NCI-H146 treated with DMSO at 0.1 percent for 48 hours (cell line): ENCODE data around the gene PRKAG2.

ENCODE experiments used
- DNase-seq: peaks from one replicate; lab custom pipeline; 2025; ENCODE audit not compliant: unreplicated experiment; lab: John Stamatoyannopoulos, UW

Gene PRKAG2

DNA sequence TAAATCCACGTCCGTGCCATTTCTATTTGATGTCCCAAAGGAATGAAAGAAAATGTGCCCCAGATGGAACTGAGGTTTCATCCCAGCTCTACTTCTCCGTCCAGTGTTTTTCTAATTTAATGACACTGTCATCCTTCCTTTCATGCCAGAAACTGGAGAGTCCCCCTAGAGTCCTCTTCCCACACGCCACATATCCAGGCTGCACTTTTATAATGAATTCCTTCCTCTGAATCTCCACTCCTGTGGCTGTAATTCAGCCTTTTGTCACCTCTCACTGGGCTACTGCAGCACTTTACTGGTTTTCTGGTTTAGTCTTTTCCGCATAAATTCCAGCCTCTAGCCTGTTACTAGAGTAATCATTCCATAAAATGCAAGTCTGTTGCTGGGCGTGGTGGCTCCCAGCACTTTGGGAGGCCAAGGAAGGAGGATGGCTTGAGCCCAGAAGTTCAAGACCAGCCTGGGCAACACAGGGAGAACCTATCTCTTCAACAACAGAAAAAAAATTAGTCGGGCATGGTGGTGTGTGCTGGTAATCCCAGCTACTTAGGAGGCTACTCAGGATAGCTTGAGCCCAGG, 214.6 kb downstream of the PRKAG2 start:
- DNase-seq: no peak

DNA sequence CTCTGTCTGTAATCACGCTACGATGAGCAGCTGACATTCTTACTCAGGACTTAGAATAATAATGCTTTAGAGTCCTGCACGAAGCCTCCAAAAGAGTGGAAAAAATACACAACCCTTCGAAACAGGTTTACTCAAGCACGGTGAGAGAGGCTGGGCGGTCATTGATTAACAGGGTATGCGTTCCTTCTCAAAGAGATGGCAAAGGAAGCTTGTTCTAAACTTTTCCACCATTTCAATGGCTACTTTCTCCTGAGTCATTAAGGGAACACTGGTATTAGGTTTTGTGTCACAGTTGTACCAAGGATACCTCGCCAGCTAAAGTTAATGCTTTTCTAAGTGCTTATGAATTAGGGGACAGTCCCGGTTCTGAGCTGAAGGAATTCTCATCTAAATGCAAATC, 215.3 kb downstream of the PRKAG2 start:
- no peak for DNase-seq

DNA sequence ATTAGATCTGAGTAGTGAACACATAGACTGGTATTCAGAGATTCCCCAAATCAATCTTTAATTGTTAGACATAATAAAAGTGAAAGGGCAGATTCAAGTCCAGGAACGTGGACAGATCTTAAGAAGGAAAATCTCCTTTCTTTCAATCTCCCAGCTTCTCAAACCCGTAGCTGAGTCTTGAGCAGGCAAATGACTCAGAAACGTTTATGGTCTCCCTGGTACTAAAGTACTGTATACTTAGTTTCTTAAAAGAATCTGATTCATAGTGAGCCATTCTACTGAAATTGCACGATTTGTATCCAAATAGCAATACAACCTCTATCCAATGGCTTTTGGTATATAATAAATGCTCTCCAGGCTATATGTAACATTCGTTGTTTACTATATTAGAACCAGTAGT, 216.8 kb downstream of the PRKAG2 start:
- DNase-seq: no peak

DNA sequence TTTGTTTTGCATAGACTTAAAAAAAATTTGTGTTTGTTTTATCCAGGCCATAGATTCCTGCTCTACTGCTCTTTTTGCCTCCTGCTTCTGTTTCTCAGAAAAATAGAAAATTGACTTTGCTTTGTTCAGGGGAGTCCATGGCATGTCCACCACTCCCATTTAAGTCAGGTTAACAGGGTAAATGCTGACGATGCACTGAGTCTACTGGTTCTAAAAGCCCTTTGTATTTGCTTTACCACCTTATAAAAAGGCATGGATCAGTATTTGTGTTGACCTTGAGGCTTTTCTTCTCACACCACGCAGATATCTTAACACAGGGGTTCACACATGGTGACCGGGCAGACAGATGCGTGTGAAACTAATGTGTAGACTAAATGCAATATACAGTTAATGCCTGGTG, 217.7 kb downstream of the PRKAG2 start:
- no peak for DNase-seq

DNA sequence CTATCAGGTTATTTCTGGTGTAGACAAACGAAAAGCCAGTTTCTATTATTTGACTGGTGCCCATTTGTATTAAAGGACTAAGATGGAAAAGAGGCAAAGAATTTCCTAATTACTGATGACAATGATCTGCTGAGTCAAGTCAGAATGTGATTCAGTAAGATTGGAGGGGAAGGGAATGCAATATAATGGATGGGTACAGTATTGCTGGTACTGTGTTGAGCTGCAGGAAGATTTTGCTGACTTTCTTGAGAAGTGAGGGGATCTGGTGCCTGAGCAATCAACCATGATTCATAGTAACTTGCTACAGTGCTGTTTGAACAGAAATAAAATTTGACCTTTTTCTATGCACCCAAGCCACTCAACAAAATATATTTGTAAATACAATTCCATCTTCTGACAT, 218.1 kb downstream of the PRKAG2 start:
- no peak for DNase-seq

DNA sequence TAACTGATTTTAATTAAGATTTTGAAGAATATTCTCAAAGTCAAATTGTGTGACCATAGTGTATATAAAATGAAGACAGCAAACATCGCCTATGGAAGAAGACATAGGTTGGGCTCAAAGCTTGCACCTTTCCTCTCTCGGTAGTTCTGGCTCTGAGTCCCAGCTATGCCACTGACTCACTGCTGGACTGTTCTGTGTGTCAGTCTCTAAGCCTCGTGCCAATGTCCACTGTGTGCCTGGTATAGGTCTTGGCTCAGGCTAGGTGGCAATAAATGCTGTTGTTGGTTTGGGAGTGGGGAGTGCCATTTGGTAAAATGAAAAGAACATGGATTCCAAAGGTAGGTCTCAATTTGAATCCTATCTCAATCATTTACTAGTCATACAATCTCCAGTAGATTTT, 219.7 kb downstream of the PRKAG2 start:
- DNase-seq: no peak

DNA sequence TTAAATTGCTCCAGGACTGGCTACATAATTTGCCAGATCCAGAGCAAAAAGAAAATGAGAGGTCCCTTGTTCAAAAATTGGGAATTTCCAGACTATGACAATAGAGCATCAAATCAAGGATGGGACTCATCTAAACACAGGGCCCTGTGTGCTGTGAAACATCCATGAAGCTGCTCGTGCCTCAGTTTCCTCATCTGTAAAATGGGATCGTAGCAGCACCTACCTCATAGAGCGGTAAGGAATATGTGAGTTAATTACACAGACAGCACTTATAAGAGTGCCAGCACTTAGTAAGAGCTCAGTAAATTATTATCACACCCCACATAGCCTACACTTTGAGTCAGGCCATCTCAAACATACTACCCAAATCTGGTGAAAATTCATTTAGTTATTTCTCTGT, 221.4 kb downstream of the PRKAG2 start:
- no peak for DNase-seq

DNA sequence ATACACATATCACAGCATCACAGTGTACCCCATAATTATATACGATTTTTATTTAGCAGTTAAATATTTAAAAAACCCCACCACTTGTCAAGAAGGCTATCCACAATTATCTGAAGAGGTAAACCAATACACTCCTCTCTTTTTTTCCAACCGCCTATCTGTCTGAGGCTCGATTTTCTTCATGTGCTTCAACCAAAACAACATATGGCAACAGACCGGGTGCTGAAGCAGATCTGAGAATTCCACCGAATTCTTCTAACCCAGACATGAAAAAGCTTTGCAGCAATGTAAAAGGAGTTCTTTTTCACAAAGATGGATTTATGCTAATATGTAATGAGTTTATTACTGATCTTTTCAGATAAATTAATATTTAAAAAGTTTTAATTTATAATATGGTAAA, 224.8 kb downstream of the PRKAG2 start:
- DNase-seq: no peak

DNA sequence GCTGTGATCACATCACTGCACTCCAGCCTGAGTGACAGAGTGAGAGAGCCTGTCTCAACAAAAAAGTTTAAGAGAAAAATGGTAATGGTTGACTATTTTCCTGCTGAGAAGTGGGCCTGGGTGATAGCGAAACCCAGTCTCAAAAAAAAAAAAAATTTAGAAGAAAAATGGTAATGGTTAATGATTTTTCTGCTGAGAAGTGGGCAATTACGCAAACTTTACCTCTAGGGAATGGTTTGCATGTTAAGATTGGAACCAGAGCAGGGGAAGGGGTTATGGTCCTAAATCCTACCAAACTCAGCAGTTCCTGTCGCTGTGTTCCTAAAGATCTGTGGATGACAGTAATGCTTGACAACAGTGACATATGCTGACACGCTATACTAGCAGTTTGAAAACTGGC, 226.8 kb downstream of the PRKAG2 start:
- no peak for DNase-seq

DNA sequence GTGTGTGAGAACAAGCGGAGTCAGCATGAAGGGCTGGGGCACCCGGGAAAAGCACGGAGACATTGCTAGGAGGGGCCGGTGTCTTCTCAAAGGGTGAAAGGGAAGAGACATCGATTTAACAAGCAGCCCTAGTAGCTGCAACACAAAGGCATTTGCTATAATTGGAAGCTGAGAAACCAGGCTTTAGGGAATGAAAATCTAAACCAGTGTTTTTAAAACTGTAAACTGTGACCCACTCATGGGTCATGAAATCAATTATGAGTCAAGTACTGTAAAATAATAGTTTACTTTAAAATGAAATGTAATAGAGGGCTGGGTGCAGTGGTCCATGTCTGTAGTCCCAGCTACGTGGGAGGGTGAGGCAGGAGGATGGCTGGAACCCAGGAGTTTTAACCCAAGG, 228.5 kb downstream of the PRKAG2 start:
- DNase-seq: no peak

DNA sequence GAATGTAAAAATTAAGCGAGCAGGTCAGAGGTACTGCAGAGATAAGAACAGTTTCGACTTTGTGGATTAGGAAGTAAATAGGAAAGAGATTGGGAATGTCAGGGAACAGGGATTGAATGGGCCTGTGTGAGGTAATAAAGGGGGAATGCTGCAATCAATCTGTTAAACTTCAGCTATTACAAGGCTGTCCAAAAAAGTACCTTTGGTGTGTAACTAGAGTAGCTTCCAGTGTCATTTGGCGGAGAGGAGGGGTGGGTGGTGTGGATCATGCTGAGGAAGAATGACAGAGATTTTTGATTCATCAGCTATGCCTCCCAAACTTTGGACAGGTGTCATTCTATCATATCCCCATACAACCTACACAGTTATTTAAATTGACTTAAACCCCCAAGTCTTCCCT, 229.0 kb downstream of the PRKAG2 start:
- no peak for DNase-seq

DNA sequence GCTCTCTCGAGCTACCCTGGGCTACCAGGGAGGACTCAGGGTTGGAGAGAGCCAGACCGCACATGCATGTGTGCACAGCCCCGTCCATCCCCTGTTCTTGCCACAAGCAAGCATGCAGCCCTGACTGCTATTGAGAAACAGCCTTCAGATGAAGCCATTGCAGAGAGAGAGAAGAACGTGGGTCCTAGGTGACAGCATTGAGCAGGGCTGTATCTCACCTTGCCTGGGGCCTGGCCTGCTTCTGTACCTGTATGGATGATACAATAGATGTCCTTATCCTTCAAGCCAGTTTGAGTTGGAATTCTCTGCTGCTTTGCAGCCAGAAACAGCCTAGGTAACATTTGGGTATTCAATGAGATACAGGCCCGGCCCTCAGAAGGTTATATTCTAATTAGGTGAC, 229.9 kb downstream of the PRKAG2 start:
- DNase-seq: no peak

DNA sequence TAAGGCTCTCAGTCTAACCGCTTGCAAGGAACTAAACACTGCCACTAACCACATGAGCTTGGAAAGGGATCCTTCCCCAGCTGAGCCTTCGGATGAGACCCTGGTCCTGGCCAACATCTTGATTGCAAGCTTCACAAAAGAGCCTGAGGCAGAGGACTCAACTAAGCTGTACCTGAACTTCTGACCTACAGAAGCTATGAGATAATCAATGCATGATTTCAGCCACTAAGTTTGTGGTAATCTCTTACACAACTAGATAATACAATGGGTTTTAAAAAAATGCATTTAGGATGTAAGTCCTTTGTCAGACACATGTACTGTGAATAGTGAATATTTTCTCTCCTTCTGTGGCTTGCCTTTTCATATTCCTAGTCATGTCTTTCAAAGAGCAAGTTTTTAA, 231.6 kb downstream of the PRKAG2 start:
- DNase-seq: no peak

DNA sequence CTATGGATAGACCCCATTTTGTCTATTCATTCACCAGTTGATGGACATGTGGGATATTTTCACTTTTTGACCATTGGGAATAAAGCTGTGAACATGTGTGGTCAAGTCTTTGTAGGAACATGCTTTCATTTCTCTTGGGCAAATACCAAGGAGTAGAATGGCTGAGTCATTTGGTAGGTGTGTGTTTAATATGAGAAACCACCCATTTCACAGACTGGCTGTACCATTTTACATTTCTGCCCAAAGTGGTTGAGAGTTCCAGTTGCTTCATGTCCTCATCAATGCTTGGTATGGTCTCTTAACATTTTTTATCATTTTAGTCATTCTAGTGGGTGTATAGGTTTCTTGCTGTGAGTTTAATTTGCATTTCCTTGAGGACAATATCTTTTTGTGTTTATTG, 232.4 kb downstream of the PRKAG2 start:
- no peak for DNase-seq

DNA sequence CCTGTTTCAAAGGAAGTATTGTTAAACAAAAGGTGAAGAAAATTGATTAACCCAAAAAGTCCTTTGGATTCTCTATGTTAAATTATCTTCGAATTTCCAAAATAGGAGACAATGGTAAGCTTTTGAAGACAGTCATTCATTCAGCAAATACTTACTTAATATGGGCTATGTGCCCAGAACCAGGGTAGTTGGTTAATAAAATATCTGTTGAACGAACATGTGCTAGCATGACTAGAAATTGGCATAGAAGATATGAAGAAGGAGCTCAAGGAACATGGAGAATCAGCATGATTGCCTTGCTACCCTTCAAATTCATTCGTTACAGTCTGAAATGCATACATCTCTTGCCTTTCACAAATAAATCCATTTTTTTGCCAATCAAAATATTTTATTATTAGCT, 234.2 kb downstream of the PRKAG2 start:
- no peak for DNase-seq

DNA sequence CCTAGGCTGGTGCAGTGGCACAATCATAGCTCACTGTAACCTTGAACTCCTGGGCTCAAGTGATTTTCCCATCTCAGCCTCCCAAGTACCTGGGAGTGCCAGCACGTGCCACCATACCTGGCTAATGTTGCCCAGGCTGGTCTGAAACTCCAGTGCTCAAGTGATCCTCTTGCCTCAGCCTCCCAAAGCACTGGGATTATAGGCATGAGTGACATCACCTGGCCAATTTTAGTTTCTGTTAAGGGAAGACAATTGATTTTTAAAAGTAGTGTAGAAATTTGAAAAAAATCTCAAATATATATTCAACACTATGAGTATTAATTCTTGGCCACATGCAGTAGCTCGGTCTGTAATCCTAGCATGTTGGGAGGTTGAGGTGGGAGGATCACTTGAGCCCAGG, 235.3 kb downstream of the PRKAG2 start:
- DNase-seq: no peak

DNA sequence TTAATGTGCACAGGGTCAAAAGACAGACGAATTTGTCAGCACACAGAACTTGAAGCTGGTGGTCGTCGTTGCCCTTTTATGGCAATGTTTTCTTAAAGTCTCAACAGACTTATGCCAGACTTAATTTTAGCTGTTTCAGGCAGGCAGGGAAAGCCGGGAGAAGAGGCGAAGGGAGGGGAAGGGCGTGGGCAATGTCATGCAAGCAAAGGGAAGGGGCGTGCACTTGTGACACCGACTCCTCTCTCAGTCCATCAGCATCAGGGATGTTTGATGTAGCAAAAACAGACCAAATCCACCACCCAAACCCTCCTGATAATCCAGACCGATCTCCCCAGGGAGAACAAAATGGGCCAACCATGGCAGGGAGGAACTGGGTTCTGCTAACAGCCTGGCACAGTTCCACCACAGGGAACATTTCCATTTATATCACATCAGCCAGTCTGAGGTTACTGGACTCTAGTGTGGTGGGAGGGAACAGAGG, 239.1 kb downstream of the PRKAG2 start:
- DNase-seq: no peak

DNA sequence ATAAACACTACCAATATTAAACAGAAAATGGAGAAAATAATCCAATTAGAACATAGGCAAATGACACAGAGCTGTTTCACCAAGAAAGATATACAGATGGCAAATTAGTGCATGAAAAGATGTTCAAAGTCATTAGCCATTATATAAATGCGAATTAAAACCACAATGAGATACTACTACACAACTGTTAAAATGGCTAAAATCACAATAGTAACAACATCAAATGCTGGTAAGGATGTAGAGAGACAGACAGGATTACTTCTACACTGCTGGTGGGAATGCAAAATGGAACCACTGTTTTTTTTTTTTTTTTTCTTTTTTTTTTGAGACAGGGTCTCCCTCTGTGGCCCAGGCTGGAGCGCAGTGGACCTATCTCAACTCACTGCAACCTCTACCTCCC, 242.3 kb downstream of the PRKAG2 start:
- no peak for DNase-seq

DNA sequence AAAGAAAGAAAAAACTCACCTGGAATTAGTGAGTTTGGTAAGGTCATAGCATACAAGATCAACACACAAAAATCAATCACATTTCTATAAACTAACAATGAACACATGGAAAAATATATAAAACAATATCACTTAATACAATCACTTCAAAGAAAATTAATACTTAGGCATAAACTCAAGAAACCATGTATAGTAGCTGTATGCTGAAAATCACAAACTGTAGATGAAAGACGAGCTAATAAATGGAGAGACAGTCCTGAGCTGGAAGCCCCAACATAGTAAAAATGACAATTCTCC, 243.5 kb downstream of the PRKAG2 start:
- DNase-seq: no peak

DNA sequence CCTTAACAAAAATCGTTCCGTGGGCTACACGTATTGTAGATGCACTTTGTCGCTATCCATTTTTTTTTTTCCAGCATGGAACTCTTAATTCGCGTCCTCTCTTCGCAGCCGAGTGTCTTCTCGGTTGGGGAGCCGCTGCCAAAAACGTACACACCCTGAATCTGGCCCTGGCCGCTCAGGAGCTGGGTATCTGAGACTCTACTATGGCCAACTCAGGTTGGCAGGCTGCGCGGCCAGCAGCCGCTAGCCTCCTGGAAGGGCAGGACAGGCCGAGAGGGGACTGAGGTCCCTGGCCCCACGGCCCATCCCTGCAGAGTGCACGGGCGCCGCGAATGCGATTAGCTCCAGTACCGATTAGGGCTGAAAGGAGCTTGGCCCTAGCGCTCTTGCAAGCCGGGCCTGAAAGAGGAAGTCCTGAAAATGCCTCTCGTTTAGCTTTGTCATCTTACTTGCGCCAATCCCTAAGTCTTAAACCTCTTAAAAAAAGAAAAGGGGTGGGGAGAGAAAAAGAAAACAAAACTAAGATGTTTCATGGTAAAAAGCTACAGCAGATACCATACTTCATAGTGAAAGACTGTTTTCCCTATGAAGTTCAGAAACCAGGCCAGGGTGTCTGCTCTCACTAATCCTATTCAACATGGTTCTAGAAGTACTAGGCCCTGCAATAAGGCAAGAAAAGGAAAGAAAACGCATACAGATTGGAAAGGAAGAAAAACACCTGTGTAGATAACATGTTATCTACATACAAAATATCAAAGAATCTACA, 244.0 kb downstream of the PRKAG2 start:
- no peak for DNase-seq

DNA sequence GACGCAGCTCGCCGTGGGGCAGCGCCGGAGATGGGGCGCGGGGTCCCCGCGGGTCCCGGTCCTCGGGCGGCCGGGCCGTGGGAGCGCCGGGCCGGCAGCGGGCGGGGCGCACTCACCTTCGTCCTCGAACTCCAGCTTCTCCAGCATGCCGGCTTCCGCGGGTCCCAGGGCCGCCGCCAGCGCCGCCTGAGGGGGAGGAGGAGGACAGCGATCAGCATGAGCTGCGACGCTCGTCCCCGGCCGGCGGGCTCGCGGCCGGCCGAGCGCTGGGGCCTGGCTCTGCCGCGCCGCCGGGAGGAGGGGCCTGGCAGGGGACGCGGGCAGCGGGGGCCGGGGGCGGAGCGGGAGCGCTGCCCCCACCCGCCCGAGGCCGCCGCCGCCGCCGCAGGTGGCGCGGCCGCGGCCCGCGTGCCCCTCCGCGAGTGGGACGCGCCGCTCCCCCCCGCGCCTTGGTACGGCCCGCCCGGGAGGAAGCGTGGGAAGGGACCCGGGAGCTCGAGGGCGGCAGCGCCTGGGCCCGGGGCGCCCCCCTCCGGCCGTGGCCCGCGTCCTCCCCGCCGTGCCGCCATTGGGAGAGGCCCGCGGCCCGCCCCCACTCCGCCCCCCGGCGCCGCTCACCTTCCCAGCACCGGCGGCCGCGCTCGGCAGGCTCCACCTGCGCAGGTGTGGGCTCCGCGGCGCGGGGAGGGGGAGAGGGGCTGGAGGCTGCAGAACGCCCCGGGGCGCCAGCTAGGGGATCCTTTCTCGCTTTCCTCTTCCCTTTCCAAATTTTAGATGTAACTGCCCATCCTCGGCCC, 244.8 kb downstream of the PRKAG2 start:
- DNase-seq: peak; percentile 55

DNA sequence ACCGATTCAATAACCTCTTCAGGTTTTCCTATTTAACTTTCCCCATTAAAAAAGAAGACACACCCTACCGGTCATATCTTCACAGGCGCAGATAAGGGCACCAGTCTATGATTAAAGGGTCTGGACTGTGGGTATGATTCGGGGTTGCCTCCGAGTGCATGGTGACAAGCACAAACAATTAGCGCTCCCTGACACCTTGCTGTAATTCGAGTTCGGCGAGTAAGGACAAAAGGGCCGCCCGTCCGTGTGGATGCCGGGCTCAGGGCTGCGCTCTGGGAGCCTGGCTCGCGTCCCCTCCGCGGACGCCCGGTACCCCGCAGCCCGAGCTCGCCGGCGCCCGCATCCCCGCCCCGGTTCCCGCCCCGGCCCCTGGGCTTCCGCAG, 245.4 kb downstream of the PRKAG2 start:
- peak; percentile 24 for DNase-seq
